Esophagus squamous epithelium (tissue), 5 donors: ENCODE data around the gene PIK3AP1. TPM values are rescaled to one million over a fixed set of nuclear protein-coding genes. Genes with fewer than 3 reads are reported as not detected.

ENCODE experiments used
- DNase-seq: peaks from one replicate; lab custom pipeline; 2025; lab: John Stamatoyannopoulos, UW
- H3K27ac ChIP-seq, 4 donors: fragments of 200-600 bp; sonication (generic); one replicate each; pipeline ENCODE4 v1.5.1; 2016 to 2019; ENCODE audit warnings: mild to moderate bottlenecking in 1 of 4
- H3K27me3 ChIP-seq, 4 donors: fragments of 200-600 bp; sonication (generic); 1 replicate in 3 of 4; 2 replicates in 1 of 4; pipeline versions ENCODE4 v1.5.1 to v1.6.0; 2017 to 2021; ENCODE audit warnings: antibody characterized with exemption in 1 of 4
- H3K36me3 ChIP-seq, 3 donors: fragments of 200-600 bp; sonication (generic); one replicate each; pipeline ENCODE4 v1.5.1; 2016 to 2019
- H3K4me1 ChIP-seq, 3 donors: fragments of 200-600 bp; sonication (generic); one replicate each; pipeline ENCODE4 v1.5.1; 2017 to 2019
- H3K4me3 ChIP-seq, 4 donors: fragments of 200-600 bp; sonication (generic); 1 replicate in 3 of 4; 2 replicates in 1 of 4; pipeline ENCODE4 v1.5.1; 2016 to 2019; ENCODE audit warnings: mild to moderate bottlenecking in 2 of 4, moderate library complexity in 1 of 4
- H3K9me3 ChIP-seq, 3 donors: fragments of 200-600 bp; sonication (generic); one replicate each; pipeline ENCODE4 v1.5.1; 2016 to 2019
- CTCF ChIP-seq, 6 experiments: fragments of 450-650 bp in 4 of 6; fragments of 200-600 bp in 2 of 6; sonication (generic) in 2 of 6; IDR thresholded peaks; one replicate each; pipeline ENCODE4 v1.5.1; 2016 to 2019; ENCODE audit warnings: antibody characterized with exemption in 6 of 6, mild to moderate bottlenecking in 4 of 6, moderate library complexity in 4 of 6
- POLR2A ChIP-seq, 4 donors: fragments of 450-650 bp; IDR thresholded peaks; one replicate each; pipeline ENCODE4 v1.6.1; 2017; ENCODE audit warnings: antibody characterized with exemption in 4 of 4, mild to moderate bottlenecking in 4 of 4, moderate library complexity in 3 of 4
- WGBS, 2 donors: methylation state at CpG; one replicate each; pipeline ENCODE4 v1.1.5; 2018; 5-methylcytosine and 5-hydroxymethylcytosine counted together
- intact Hi-C: fragments of 100-400 bp; cut with DNase I; formaldehyde crosslinking; loops from one replicate; pipeline ENCODE4 v1.15.0; 2022
- total RNA-seq, 4 donors: library from RNA; depleted of rRNA; stranded (reverse); fragments of >200 nt; gene quantifications; one replicate each; pipeline ENCODE4 v1.1.0, GENCODE V29; 2016
- donor health status: DM: yes; HTN: yes; CAD: no.

Gene PIK3AP1
- total RNA-seq, 4 donors from 2014 or later = 0.57 to 7.6 (median 3.7) TPM

DNA sequence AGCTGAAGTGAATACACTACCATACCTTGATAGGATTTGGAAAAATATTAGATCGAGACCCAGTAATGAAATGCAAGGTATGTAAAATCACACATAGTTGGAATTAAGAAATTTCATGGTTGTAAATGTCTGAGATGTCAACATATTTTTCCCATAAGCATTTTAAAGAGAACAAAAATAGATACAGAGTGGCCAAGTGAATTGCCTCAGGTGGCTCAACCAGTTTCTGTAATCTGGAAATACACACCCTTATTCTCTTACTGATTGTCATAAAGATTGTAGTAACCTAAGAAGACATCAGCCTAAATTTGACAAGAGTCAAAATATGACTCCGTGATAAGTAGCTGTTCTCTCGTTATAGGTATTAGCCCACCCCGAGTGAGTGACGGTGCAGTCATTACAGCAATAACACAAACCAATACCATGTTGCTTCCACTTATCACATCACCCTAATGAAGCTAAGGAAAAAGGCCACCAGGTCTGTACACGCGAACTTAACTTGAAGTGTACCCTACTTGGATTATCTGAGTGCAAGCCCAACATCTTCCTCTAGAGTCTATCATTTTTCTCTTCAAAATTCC lies 23.4 kb downstream of the PIK3AP1 start:
- WGBS, 2 donors = 84 to 92% methylated on average over 7 of the region's 7 CpGs
- intact Hi-C loops = no loop called here
- no peak for DNase-seq
- Histone ChIP-seq H3K9me3 (no peaks in the 10 kb centered on the region), H3K4me3 (no peak overlapping the region), H3K27ac (no peak overlapping the region), H3K27me3 (no peaks in the 10 kb centered on the region), H3K4me1 (no peaks in the 10 kb centered on the region), H3K36me3 (no peaks in the 10 kb centered on the region)
- TF ChIP-seq POLR2A (IDR thresholded peaks at IDR 0.05) (no peak), CTCF (IDR thresholded peaks at IDR 0.05) (no peak)

- no peak overlapping the region for H3K27ac ChIP-seq
- 60 to 72% methylated on average over 3 of the region's 3 CpGs for WGBS, 2 donors
- DNase-seq = no peak
- H3K9me3 ChIP-seq = no peaks in the 10 kb centered on the region
- H3K4me1 ChIP-seq = no peaks in the 10 kb centered on the region
- no peaks in the 10 kb centered on the region for H3K36me3 ChIP-seq
- intact Hi-C loops = no loop called here
- H3K4me3 ChIP-seq = no peak overlapping the region
- H3K27me3 ChIP-seq = no peaks in the 10 kb centered on the region
- TF ChIP-seq POLR2A (IDR thresholded peaks at IDR 0.05) (no peak), CTCF (IDR thresholded peaks at IDR 0.05) (no peak)
Observed at GRCh38 chr10:96695975-96696634, 24.2 kb downstream of the PIK3AP1 start.

GRCh38 chr10:96695366-96695765 lies 24.9 kb downstream of the PIK3AP1 start:
- no peaks in the 10 kb centered on the region for H3K9me3 ChIP-seq
- 50 to 64% methylated on average over 1 of the region's 1 CpG for WGBS, 2 donors
- intact Hi-C loops = no loop called here
- no peaks in the 10 kb centered on the region for H3K36me3 ChIP-seq
- TF ChIP-seq CTCF (IDR thresholded peaks at IDR 0.05) = no peak
- no peak for TF ChIP-seq POLR2A (IDR thresholded peaks at IDR 0.05)
- no peaks in the 10 kb centered on the region for H3K4me1 ChIP-seq
- no peaks in the 10 kb centered on the region for H3K27me3 ChIP-seq
- H3K4me3 ChIP-seq = no peak overlapping the region
- DNase-seq = no peak
- H3K27ac ChIP-seq = no peak overlapping the region

- Histone ChIP-seq H3K36me3 (no peaks in the 10 kb centered on the region), H3K27ac (no peak overlapping the region), H3K9me3 (no peaks in the 10 kb centered on the region), H3K27me3 (no peaks in the 10 kb centered on the region), H3K4me1 (no peaks in the 10 kb centered on the region), H3K4me3 (no peak overlapping the region)
- 84 to 86% methylated on average over 3 of the region's 3 CpGs for WGBS, 2 donors
- no peak for DNase-seq
- TF ChIP-seq CTCF (IDR thresholded peaks at IDR 0.05) = no peak
- TF ChIP-seq POLR2A (IDR thresholded peaks at IDR 0.05) = no peak
- intact Hi-C loops = no loop called here
Observed at GRCh38 chr10:96693431-96693830, 26.9 kb downstream of the PIK3AP1 start.

DNA sequence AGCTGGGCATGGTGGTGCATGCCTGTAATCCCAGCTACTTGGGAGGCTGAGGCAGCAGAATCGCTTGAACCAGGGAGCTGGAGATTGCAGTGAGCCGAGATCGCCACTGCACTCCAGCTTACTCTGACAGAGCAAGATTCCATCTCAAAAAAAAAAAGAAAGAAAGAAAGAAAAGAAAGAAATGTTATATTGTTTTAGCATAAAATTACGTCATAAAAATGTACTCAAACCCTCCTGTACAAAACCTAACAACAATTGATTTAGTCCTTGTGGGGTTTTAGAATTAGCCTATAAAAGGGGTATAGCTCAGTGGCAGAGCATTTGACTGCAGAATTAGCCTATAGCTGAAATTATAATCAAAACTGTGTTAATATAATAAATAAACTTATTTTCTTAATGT lies 27.9 kb downstream of the PIK3AP1 start:
- H3K27ac ChIP-seq = no peak overlapping the region
- H3K9me3 ChIP-seq = no peaks in the 10 kb centered on the region
- 86% methylated on average over 4 of the region's 4 CpGs for WGBS, 2 donors
- TF ChIP-seq POLR2A (IDR thresholded peaks at IDR 0.05) (no peak), CTCF (IDR thresholded peaks at IDR 0.05) (no peak)
- no peaks in the 10 kb centered on the region for H3K4me1 ChIP-seq
- intact Hi-C loops = no loop called here
- no peak overlapping the region for H3K4me3 ChIP-seq
- no peak for DNase-seq
- no peaks in the 10 kb centered on the region for H3K36me3 ChIP-seq
- H3K27me3 ChIP-seq = no peaks in the 10 kb centered on the region
